Measurements from ENCODE around the gene FBXO38.

Gene FBXO38

GRCh38 chr5:148406406-148406805, 22.6 kb downstream of the FBXO38 start:
- H3K4me3 ChIP-seq (ENCODE audit: low read depth, low read length), result no peak overlapping the region

GRCh38 chr5:148408092-148408491, 24.3 kb downstream of the FBXO38 start:
- no peak overlapping the region for H3K4me3 ChIP-seq (ENCODE audit: low read depth, low read length)
- TF ChIP-seq CTCF (IDR thresholded peaks at IDR 0.05; ENCODE audit: borderline replicate concordance, insufficient read depth, low read depth, low read length), result no peak

More at GRCh38 chr5:148406406-148406805, 22.6 kb downstream of the FBXO38 start:
- TF ChIP-seq CTCF (IDR thresholded peaks at IDR 0.05; ENCODE audit: borderline replicate concordance, insufficient read depth, low read depth, low read length), result no peak

- H3K4me3 ChIP-seq (ENCODE audit: low read depth, low read length), result no peak overlapping the region
- no peak for TF ChIP-seq CTCF (IDR thresholded peaks at IDR 0.05; ENCODE audit: borderline replicate concordance, insufficient read depth, low read depth, low read length)
These were observed 28.4 kb downstream of the FBXO38 start for GRCh38 chr5:148412124-148412523.

GRCh38 chr5:148414833-148415232, 31.1 kb downstream of the FBXO38 start:
- no peak for TF ChIP-seq CTCF (IDR thresholded peaks at IDR 0.05; ENCODE audit: borderline replicate concordance, insufficient read depth, low read depth, low read length)

GRCh38 chr5:148416416-148416815, 32.7 kb downstream of the FBXO38 start:
- H3K4me3 ChIP-seq (ENCODE audit: low read depth, low read length), result no peak overlapping the region
- TF ChIP-seq CTCF (IDR thresholded peaks at IDR 0.05; ENCODE audit: borderline replicate concordance, insufficient read depth, low read depth, low read length), result no peak

More at GRCh38 chr5:148414833-148415232, 31.1 kb downstream of the FBXO38 start:
- H3K4me3 ChIP-seq (ENCODE audit: low read depth, low read length), result no peak overlapping the region

- H3K4me3 ChIP-seq (ENCODE audit: low read depth, low read length), result no peak overlapping the region
- TF ChIP-seq CTCF (IDR thresholded peaks at IDR 0.05; ENCODE audit: borderline replicate concordance, insufficient read depth, low read depth, low read length), result no peak
These were observed 33.2 kb downstream of the FBXO38 start for GRCh38 chr5:148416921-148417320.

GRCh38 chr5:148418511-148418910, 34.8 kb downstream of the FBXO38 start:
- no peak for TF ChIP-seq CTCF (IDR thresholded peaks at IDR 0.05; ENCODE audit: borderline replicate concordance, insufficient read depth, low read depth, low read length)
- no peak overlapping the region for H3K4me3 ChIP-seq (ENCODE audit: low read depth, low read length)

Measured in GM12875 (cell line).